Measurements from ENCODE around the gene SARDH. TPM values are rescaled to one million over a fixed set of nuclear protein-coding genes. Genes with fewer than 3 reads are reported as not detected.

The SARDH gene
- polyA plus RNA-seq, 1 donor (not counting 4 experiments of a cell fraction or from before 2014, with no cell fraction given) = 0.03 TPM

- Histone ChIP-seq H2AFZ (ENCODE audit: control insufficient read depth, low read length) (no peak overlapping the region), H3K36me3 (ENCODE audit: control insufficient read depth in 2 of 2, extremely low read depth in 1 of 2, insufficient read depth in 2 of 2, low read length in 2 of 2) (no peaks in the 10 kb centered on the region), H4K20me1 (ENCODE audit: control insufficient read depth, extremely low read depth, insufficient read depth, low read length) (no peaks in the 10 kb centered on the region), H3K4me2 (ENCODE audit: control insufficient read depth, extremely low read depth, insufficient read depth, low read depth, low read length) (no peak overlapping the region), H3K4me3 (ENCODE audit: control insufficient read depth in 2 of 3, extremely low read depth in 1 of 3, insufficient read depth in 2 of 3, low read depth in 1 of 3, low read length in 3 of 3) (no peak overlapping the region), H3K79me2 (ENCODE audit: control insufficient read depth, insufficient read depth, low read length) (no peaks in the 10 kb centered on the region), H3K27ac (ENCODE audit: control insufficient read depth, insufficient read depth, low read length) (no peak overlapping the region), H3K27me3 (ENCODE audit: control insufficient read depth, extremely low read depth, insufficient read depth, low read length) (peaks cover 56% of the 10 kb centered on the region), H3K9me1 (ENCODE audit: control insufficient read depth, extremely low read depth, insufficient read depth, low read length) (no peaks in the 10 kb centered on the region), H3K9me3 (ENCODE audit: control insufficient read depth, low read depth, low read length) (no peaks in the 10 kb centered on the region), H3K9ac (ENCODE audit: control insufficient read depth, extremely low read depth, insufficient read depth, low read length) (no peak overlapping the region), H3K4me1 (ENCODE audit: control insufficient read depth, extremely low read depth, insufficient read depth, low read length) (no peaks in the 10 kb centered on the region)
- DNase-seq (ENCODE audit: low read depth, low spot score) (no peak), FAIRE-seq (no peak)
- TF ChIP-seq EZH2 (IDR thresholded peaks at IDR 0.05; ENCODE audit: low read length) = peak; percentile 53
- no peak for TF ChIP-seq CTCF (optimal IDR thresholded peaks at IDR 0.05 in 1 of 3, IDR thresholded peaks at IDR 0.05 in 1 of 3, conservative IDR thresholded peaks at IDR 0.05 in 1 of 3; ENCODE audit: extremely low read depth in 1 of 3, insufficient read depth in 2 of 3, low read length in 3 of 3)
- dilution Hi-C loops (cut with MboI; ENCODE audit: extremely low pct_ligation_motif_present, low sequenced_read_pairs) = no loop called here
These were observed 36.7 kb downstream of the SARDH start for GRCh38 chr9:133701321-133701980.

GRCh38 chr9:133700819-133701320 is 37.3 kb downstream of the SARDH start:
- DNase-seq (ENCODE audit: low read depth, low spot score) (no peak), FAIRE-seq (no peak)
- Histone ChIP-seq H3K27me3 (ENCODE audit: control insufficient read depth, extremely low read depth, insufficient read depth, low read length) (peaks cover 55% of the 10 kb centered on the region), H3K9me1 (ENCODE audit: control insufficient read depth, extremely low read depth, insufficient read depth, low read length) (no peaks in the 10 kb centered on the region), H3K9ac (ENCODE audit: control insufficient read depth, extremely low read depth, insufficient read depth, low read length) (no peak overlapping the region), H3K4me1 (ENCODE audit: control insufficient read depth, extremely low read depth, insufficient read depth, low read length) (no peaks in the 10 kb centered on the region), H2AFZ (ENCODE audit: control insufficient read depth, low read length) (no peak overlapping the region), H4K20me1 (ENCODE audit: control insufficient read depth, extremely low read depth, insufficient read depth, low read length) (no peaks in the 10 kb centered on the region), H3K4me3 (ENCODE audit: control insufficient read depth in 2 of 3, extremely low read depth in 1 of 3, insufficient read depth in 2 of 3, low read depth in 1 of 3, low read length in 3 of 3) (no peak overlapping the region), H3K36me3 (ENCODE audit: control insufficient read depth in 2 of 2, extremely low read depth in 1 of 2, insufficient read depth in 2 of 2, low read length in 2 of 2) (no peaks in the 10 kb centered on the region), H3K27ac (ENCODE audit: control insufficient read depth, insufficient read depth, low read length) (no peak overlapping the region), H3K4me2 (ENCODE audit: control insufficient read depth, extremely low read depth, insufficient read depth, low read depth, low read length) (no peak overlapping the region), H3K79me2 (ENCODE audit: control insufficient read depth, insufficient read depth, low read length) (no peaks in the 10 kb centered on the region), H3K9me3 (ENCODE audit: control insufficient read depth, low read depth, low read length) (no peaks in the 10 kb centered on the region)
- dilution Hi-C loops (cut with MboI; ENCODE audit: extremely low pct_ligation_motif_present, low sequenced_read_pairs) = no loop called here
- no peak for TF ChIP-seq CTCF (optimal IDR thresholded peaks at IDR 0.05 in 1 of 3, IDR thresholded peaks at IDR 0.05 in 1 of 3, conservative IDR thresholded peaks at IDR 0.05 in 1 of 3; ENCODE audit: extremely low read depth in 1 of 3, insufficient read depth in 2 of 3, low read length in 3 of 3)
- no peak for TF ChIP-seq EZH2 (IDR thresholded peaks at IDR 0.05; ENCODE audit: low read length)

Data from keratinocyte (primary cell).